H1 (cell line): ENCODE results near the gene AMPD3. TPM values are rescaled to one million over a fixed set of nuclear protein-coding genes. Genes with fewer than 3 reads are reported as not detected.

Experiments
- BACH1 ChIP-seq: IDR thresholded peaks from 2 replicates; pipeline ENCODE4 v1.6.1; 2012; ENCODE audit warnings: low read length, improper control_type of control experiment
- CBX8 ChIP-seq: fragments of 300-800, 300-1000 bp; sonication (generic); IDR thresholded peaks from 2 replicates; pipeline ENCODE4 v1.7.1; 2016; ENCODE audit warnings: low read depth, low read length, borderline replicate concordance
- CHD7 ChIP-seq: fragments of 300-600 bp; sonication (generic); IDR thresholded peaks from 2 replicates; pipeline ENCODE4 v1.7.1; 2012; ENCODE audit warnings: low read length, moderate library complexity, mild to moderate bottlenecking, inconsistent platforms; ENCODE audit not compliant: insufficient replicate concordance
- EP300 ChIP-seq, 2 experiments: IDR thresholded peaks; 1 replicate in 1 of 2; 2 replicates in 1 of 2; pipeline ENCODE4 v1.6.1; 2011 to 2012; ENCODE audit warnings: low read depth in 2 of 2, low read length in 2 of 2, mild to moderate bottlenecking in 2 of 2, borderline replicate concordance in 1 of 2, inconsistent platforms in 1 of 2, moderate library complexity in 1 of 2
- EZH2 ChIP-seq: fragments of 200-600 bp; sonication (generic); IDR thresholded peaks from 2 replicates; pipeline ENCODE4 v1.7.1; 2012; ENCODE audit warnings: low read depth, mild to moderate bottlenecking, moderate library complexity, low read length, inconsistent platforms; ENCODE audit not compliant: severe bottlenecking
- GABPA ChIP-seq: IDR thresholded peaks from 2 replicates; pipeline ENCODE4 v1.6.1; 2011; ENCODE audit warnings: mild to moderate bottlenecking, low read length, moderate library complexity, borderline replicate concordance; ENCODE audit not compliant: insufficient read depth
- KDM4A ChIP-seq: IDR thresholded peaks from one replicate; pipeline ENCODE4 v1.7.1; 2012; ENCODE audit warnings: low read depth, mild to moderate bottlenecking, moderate library complexity, low read length, inconsistent platforms; ENCODE audit not compliant: severe bottlenecking
- KDM5A ChIP-seq: fragments of 200-600 bp; IDR thresholded peaks from 2 replicates; pipeline ENCODE4 v1.7.1; 2012; ENCODE audit warnings: mild to moderate bottlenecking, low read length, inconsistent platforms, mixed read lengths
- POLR2AphosphoS5 ChIP-seq: IDR thresholded peaks from 2 replicates; pipeline ENCODE4 v1.6.1; 2011; ENCODE audit warnings: low read depth, low read length
- RNF2 ChIP-seq: fragments of 200-900, 300-1000 bp; sonication (generic); IDR thresholded peaks from 2 replicates; pipeline ENCODE4 v1.7.1; 2016; ENCODE audit warnings: borderline replicate concordance, low read depth, mild to moderate bottlenecking, antibody characterized with exemption, low read length; ENCODE audit not compliant: poor library complexity, severe bottlenecking; ENCODE audit errors: missing control alignments
- TBP ChIP-seq: IDR thresholded peaks from 2 replicates; pipeline ENCODE4 v1.6.1; 2011; ENCODE audit warnings: low read depth, low read length, improper control_type of control experiment
- polyA plus RNA-seq, 7 experiments: library from polyadenylated mRNA; depleted of rRNA in 3 of 7; stranded (reverse) in 5 of 7; unstranded in 2 of 7; fragments of >200 nt in 5 of 7; fragments of 200-250 nt in 2 of 7; gene quantifications; 1 replicate in 5 of 7; 2 replicates in 1 of 7; 4 replicates in 1 of 7; pipeline versions ENCODE4 v1.2.1 to v1.2.3, GENCODE V29; 2011 to 2013; ENCODE audit warnings: missing spikeins in 2 of 7, mixed read lengths in 2 of 7
- total RNA-seq: library from RNA; stranded (reverse); fragmentation: NEBNext Ultra II Directional; extraction: Animal tissue kit (Norgen Biotek cat#: 25700); gene quantifications from 2 replicates; pipeline ENCODE4 v1.2.1, GENCODE V29; 2021

AMPD3 gene
- total and polyA plus RNA-seq, 2 of the 8 experiments (the other 6 are each of a cell fraction or from before 2014, with no cell fraction given): 4.0 to 6.3 TPM

DNA sequence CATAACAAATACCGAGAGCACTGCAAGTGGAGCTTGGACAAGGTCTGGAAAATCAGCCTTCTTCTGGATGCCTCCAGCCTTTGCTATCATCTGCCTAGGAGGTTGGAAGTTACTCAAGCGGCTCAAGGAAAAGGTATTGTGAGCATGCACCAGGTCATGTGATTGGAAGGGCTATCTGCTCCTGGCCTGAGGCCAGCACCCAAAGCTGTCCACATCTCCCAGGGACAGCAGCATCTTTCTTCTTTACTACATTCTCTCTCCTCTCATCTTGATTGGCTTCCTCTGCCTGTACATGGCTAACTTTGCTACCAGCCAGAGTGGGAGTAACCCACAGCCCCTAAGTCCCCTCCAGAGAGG is 44.2 kb upstream of the AMPD3 start (continued):
- no peak for TF ChIP-seq CHD7
- no peak for TF ChIP-seq GABPA
- no peak for TF ChIP-seq RNF2
- no peak for TF ChIP-seq EP300 (IDR thresholded peaks at IDR 0.05; ENCODE audit: borderline replicate concordance in 1 of 2, low read depth in 2 of 2, low read length in 2 of 2)
- TF ChIP-seq KDM5A: no peak
- TF ChIP-seq POLR2AphosphoS5: no peak
- TF ChIP-seq KDM4A: no peak
- TF ChIP-seq CBX8: no peak
- TF ChIP-seq TBP: no peak
- no peak for TF ChIP-seq BACH1
- TF ChIP-seq EZH2: no peak
